Esophagus squamous epithelium (tissue), 5 donors: ENCODE measurements around the gene HEBP1. TPM values are rescaled to one million over a fixed set of nuclear protein-coding genes. Genes with fewer than 3 reads are reported as not detected.

ENCODE experiments used
- DNase-seq: peaks from one replicate; lab custom pipeline; 2025; lab: John Stamatoyannopoulos, UW
- H3K27ac ChIP-seq, 4 donors: fragments of 200-600 bp; sonication (generic); one replicate each; pipeline ENCODE4 v1.5.1; 2016 to 2019; ENCODE audit warnings: mild to moderate bottlenecking in 1 of 4
- H3K27me3 ChIP-seq, 4 donors: fragments of 200-600 bp; sonication (generic); 1 replicate in 3 of 4; 2 replicates in 1 of 4; pipeline versions ENCODE4 v1.5.1 to v1.6.0; 2017 to 2021; ENCODE audit warnings: antibody characterized with exemption in 1 of 4
- H3K36me3 ChIP-seq, 3 donors: fragments of 200-600 bp; sonication (generic); one replicate each; pipeline ENCODE4 v1.5.1; 2016 to 2019
- H3K4me1 ChIP-seq, 3 donors: fragments of 200-600 bp; sonication (generic); one replicate each; pipeline ENCODE4 v1.5.1; 2017 to 2019
- H3K4me3 ChIP-seq, 4 donors: fragments of 200-600 bp; sonication (generic); 1 replicate in 3 of 4; 2 replicates in 1 of 4; pipeline ENCODE4 v1.5.1; 2016 to 2019; ENCODE audit warnings: mild to moderate bottlenecking in 2 of 4, moderate library complexity in 1 of 4
- H3K9me3 ChIP-seq, 3 donors: fragments of 200-600 bp; sonication (generic); one replicate each; pipeline ENCODE4 v1.5.1; 2016 to 2019
- POLR2A ChIP-seq, 4 donors: fragments of 450-650 bp; IDR thresholded peaks; one replicate each; pipeline ENCODE4 v1.6.1; 2017; ENCODE audit warnings: antibody characterized with exemption in 4 of 4, mild to moderate bottlenecking in 4 of 4, moderate library complexity in 3 of 4
- WGBS, 2 donors: methylation state at CpG; one replicate each; pipeline ENCODE4 v1.1.5; 2018; 5-methylcytosine and 5-hydroxymethylcytosine counted together
- intact Hi-C: fragments of 100-400 bp; cut with DNase I; formaldehyde crosslinking; loops from one replicate; pipeline ENCODE4 v1.15.0; 2022
- total RNA-seq, 4 donors: library from RNA; depleted of rRNA; stranded (reverse); fragments of >200 nt; gene quantifications; one replicate each; pipeline ENCODE4 v1.1.0, GENCODE V29; 2016
- TF ChIP-seq, protein P1 (sequence below), 6 experiments: fragments of 450-650 bp in 4 of 6; fragments of 200-600 bp in 2 of 6; sonication (generic) in 2 of 6; IDR thresholded peaks; one replicate each; pipeline ENCODE4 v1.5.1; 2016 to 2019; ENCODE audit warnings: antibody characterized with exemption in 6 of 6, mild to moderate bottlenecking in 4 of 6, moderate library complexity in 4 of 6
- donor health status: DM: yes; HTN: yes; CAD: no.

HEBP1 gene, protein sequence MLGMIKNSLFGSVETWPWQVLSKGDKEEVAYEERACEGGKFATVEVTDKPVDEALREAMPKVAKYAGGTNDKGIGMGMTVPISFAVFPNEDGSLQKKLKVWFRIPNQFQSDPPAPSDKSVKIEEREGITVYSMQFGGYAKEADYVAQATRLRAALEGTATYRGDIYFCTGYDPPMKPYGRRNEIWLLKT
- 10 to 100 TPM; 17.0 to 50.9 (median 23.9) TPM for total RNA-seq

GRCh38 chr12:12999959-13000615 is at the start of gene HEBP1:
Gene HEBP1 (minus strand): TSS chr12:13000265. CDS start chr12:13000114, 151 bp downstream.
- WGBS, 2 donors: 0 to 1% methylated on average over 21 to 38 of the region's 69 CpGs
- H3K27ac ChIP-seq: peak within 1 kb of the TSS; percentile 94 to 98 (median 95)
- peak; percentile 79 for DNase-seq
- peaks cover 12 to 52% (median 23%) of the 10 kb centered on the region in 3 donors for H3K4me1 ChIP-seq
- no peaks in the 10 kb centered on the region for H3K27me3 ChIP-seq
- intact Hi-C loops: no loop called here
- H3K9me3 ChIP-seq: no peaks in the 10 kb centered on the region
- H3K36me3 ChIP-seq: no peaks in the 10 kb centered on the region
- TF ChIP-seq POLR2A (IDR thresholded peaks at IDR 0.05): peak in 3 of 4 donors; percentile 86 to 98 (median 97)
- TF ChIP-seq, protein P1, sequence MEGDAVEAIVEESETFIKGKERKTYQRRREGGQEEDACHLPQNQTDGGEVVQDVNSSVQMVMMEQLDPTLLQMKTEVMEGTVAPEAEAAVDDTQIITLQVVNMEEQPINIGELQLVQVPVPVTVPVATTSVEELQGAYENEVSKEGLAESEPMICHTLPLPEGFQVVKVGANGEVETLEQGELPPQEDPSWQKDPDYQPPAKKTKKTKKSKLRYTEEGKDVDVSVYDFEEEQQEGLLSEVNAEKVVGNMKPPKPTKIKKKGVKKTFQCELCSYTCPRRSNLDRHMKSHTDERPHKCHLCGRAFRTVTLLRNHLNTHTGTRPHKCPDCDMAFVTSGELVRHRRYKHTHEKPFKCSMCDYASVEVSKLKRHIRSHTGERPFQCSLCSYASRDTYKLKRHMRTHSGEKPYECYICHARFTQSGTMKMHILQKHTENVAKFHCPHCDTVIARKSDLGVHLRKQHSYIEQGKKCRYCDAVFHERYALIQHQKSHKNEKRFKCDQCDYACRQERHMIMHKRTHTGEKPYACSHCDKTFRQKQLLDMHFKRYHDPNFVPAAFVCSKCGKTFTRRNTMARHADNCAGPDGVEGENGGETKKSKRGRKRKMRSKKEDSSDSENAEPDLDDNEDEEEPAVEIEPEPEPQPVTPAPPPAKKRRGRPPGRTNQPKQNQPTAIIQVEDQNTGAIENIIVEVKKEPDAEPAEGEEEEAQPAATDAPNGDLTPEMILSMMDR (IDR thresholded peaks at IDR 0.05): peak in 1 of 6 experiments; percentile 14
- H3K4me3 ChIP-seq: peak within 1 kb of the TSS; percentile 66 to 77 (median 72)

GRCh38 chr12:13049816-13050215 is 49.8 kb upstream of the HEBP1 start:
- Histone ChIP-seq H3K9me3 (peaks cover 0 to 6% (median 0%) of the 10 kb centered on the region in 3 donors), H3K4me3 (no peak overlapping the region), H3K27ac (no peak overlapping the region), H3K4me1 (peaks cover 0 to 17% (median 3%) of the 10 kb centered on the region in 3 donors), H3K27me3 (no peaks in the 10 kb centered on the region), H3K36me3 (no peaks in the 10 kb centered on the region)
- DNase-seq: no peak
- intact Hi-C loops: no loop called here
- 49 to 65% methylated on average over 3 of the region's 3 CpGs for WGBS, 2 donors
- TF ChIP-seq, protein P1 (IDR thresholded peaks at IDR 0.05): no peak
- no peak for TF ChIP-seq POLR2A (IDR thresholded peaks at IDR 0.05)

- Histone ChIP-seq H3K4me3 (no peak overlapping the region), H3K9me3 (no peaks in the 10 kb centered on the region), H3K36me3 (no peaks in the 10 kb centered on the region), H3K4me1 (peaks cover 0 to 27% (median 3%) of the 10 kb centered on the region in 3 donors), H3K27me3 (no peaks in the 10 kb centered on the region), H3K27ac (no peak overlapping the region)
- DNase-seq: no peak
- intact Hi-C loops: no loop called here
- 81 to 82% methylated on average over 1 of the region's 1 CpG for WGBS, 2 donors
- TF ChIP-seq, protein P1 (IDR thresholded peaks at IDR 0.05): no peak
- no peak for TF ChIP-seq POLR2A (IDR thresholded peaks at IDR 0.05)
Measured at GRCh38 chr12:13046964-13047363, 46.9 kb upstream of the HEBP1 start.

- no peak for TF ChIP-seq POLR2A (IDR thresholded peaks at IDR 0.05)
- TF ChIP-seq, protein P1 (IDR thresholded peaks at IDR 0.05): no peak
- Histone ChIP-seq H3K4me3 (no peak overlapping the region), H3K27me3 (no peaks in the 10 kb centered on the region), H3K36me3 (no peaks in the 10 kb centered on the region), H3K4me1 (peaks cover 0 to 27% (median 3%) of the 10 kb centered on the region in 3 donors), H3K9me3 (no peaks in the 10 kb centered on the region), H3K27ac (no peak overlapping the region)
- 79% methylated on average over 8 of the region's 8 CpGs; no CpG with 5 or more reads in 1 of the 2 donors for WGBS, 2 donors
- intact Hi-C loops: no loop called here
- DNase-seq: no peak
Measured at GRCh38 chr12:13045816-13046215, 45.8 kb upstream of the HEBP1 start.

GRCh38 chr12:13044906-13045299 is 44.8 kb upstream of the HEBP1 start:
- H3K9me3 ChIP-seq: no peaks in the 10 kb centered on the region
- peak overlapping the region; percentile 91 to 100 (median 96) for H3K4me3 ChIP-seq
- TF ChIP-seq POLR2A (IDR thresholded peaks at IDR 0.05): no peak
- TF ChIP-seq, protein P1 (IDR thresholded peaks at IDR 0.05): no peak
- 2 to 8% methylated on average over 5 of the region's 5 CpGs for WGBS, 2 donors
- H3K27me3 ChIP-seq: no peaks in the 10 kb centered on the region
- H3K27ac ChIP-seq: peak overlapping the region in 2 of 4 donors; percentile 72 to 79
- no peaks in the 10 kb centered on the region for H3K36me3 ChIP-seq
- no peak for DNase-seq
- H3K4me1 ChIP-seq: peaks cover 0 to 27% (median 3%) of the 10 kb centered on the region in 3 donors
- intact Hi-C loops: no loop called here
